ENCODE results near the gene CRISP2. TPM values are rescaled to one million over a fixed set of nuclear protein-coding genes. Genes with fewer than 3 reads are reported as not detected.

CRISP2 gene
- total RNA-seq, 1 donor from 2014 or later = not detected

DNA sequence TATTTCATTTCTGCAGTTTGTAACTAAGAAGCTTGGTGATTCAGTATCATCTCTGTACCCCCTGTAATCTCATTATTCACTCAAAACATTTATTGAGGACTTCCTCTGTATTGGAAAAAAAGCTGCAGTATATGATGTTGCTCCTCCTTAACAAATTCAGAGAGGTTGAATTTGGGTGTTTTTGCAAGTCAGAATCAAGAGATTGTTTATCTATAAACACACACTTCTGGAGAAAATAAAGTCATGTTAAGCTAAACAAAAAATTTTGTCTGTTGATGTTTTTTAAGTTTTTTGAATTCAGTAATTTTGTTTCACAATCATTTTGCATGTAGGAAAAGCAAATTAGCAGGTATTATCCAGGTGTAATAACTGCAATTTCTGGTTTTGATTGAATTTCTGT, 65.3 kb downstream of the CRISP2 start:
- H3K27me3 Mint-ChIP-seq (ENCODE audit: low read depth, unreplicated experiment) = no peaks in the 10 kb centered on the region
- no peak for DNase-seq (ENCODE audit: low read depth)
- no peaks in the 10 kb centered on the region for H3K4me1 Mint-ChIP-seq (ENCODE audit: low read depth, unreplicated experiment)
- H3K27me3 ChIP-seq (ENCODE audit: insufficient read depth, low read length) = no peaks in the 10 kb centered on the region
- H3K4me2 ChIP-seq (ENCODE audit: low read length) = no peak overlapping the region
- no peak overlapping the region for H3K9ac ChIP-seq (ENCODE audit: low read length)
- no peak overlapping the region for H3K4me3 Mint-ChIP-seq (ENCODE audit: unreplicated experiment)
- no peak overlapping the region for H3K27ac ChIP-seq (ENCODE audit: low read depth, low read length)
- H2AFZ ChIP-seq (ENCODE audit: low read depth, low read length) = no peak overlapping the region
- TF ChIP-seq EZH2 (IDR thresholded peaks at IDR 0.05; ENCODE audit: insufficient read depth, low read length) = no peak
- TF ChIP-seq, protein P1, sequence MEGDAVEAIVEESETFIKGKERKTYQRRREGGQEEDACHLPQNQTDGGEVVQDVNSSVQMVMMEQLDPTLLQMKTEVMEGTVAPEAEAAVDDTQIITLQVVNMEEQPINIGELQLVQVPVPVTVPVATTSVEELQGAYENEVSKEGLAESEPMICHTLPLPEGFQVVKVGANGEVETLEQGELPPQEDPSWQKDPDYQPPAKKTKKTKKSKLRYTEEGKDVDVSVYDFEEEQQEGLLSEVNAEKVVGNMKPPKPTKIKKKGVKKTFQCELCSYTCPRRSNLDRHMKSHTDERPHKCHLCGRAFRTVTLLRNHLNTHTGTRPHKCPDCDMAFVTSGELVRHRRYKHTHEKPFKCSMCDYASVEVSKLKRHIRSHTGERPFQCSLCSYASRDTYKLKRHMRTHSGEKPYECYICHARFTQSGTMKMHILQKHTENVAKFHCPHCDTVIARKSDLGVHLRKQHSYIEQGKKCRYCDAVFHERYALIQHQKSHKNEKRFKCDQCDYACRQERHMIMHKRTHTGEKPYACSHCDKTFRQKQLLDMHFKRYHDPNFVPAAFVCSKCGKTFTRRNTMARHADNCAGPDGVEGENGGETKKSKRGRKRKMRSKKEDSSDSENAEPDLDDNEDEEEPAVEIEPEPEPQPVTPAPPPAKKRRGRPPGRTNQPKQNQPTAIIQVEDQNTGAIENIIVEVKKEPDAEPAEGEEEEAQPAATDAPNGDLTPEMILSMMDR (IDR thresholded peaks at IDR 0.05; ENCODE audit: insufficient read depth, low read depth, low read length) = no peak
- H4K20me1 ChIP-seq (ENCODE audit: insufficient read depth, low read length) = no peaks in the 10 kb centered on the region
- no peaks in the 10 kb centered on the region for H3K9me3 ChIP-seq (ENCODE audit: insufficient read depth, low read depth, low read length)
- no peaks in the 10 kb centered on the region for H3K36me3 ChIP-seq (ENCODE audit: insufficient read depth, low read length)
- H3K27ac Mint-ChIP-seq (ENCODE audit: unreplicated experiment) = no peak overlapping the region
- no peak for FAIRE-seq
- no peaks in the 10 kb centered on the region for H3K9me3 Mint-ChIP-seq (ENCODE audit: unreplicated experiment)
- H3K4me3 ChIP-seq (ENCODE audit: insufficient read depth, low read depth, low read length) = no peak overlapping the region
- no peaks in the 10 kb centered on the region for H3K36me3 Mint-ChIP-seq (ENCODE audit: low read depth, unreplicated experiment)
- H3K4me1 ChIP-seq (ENCODE audit: insufficient read depth, low read length) = no peaks in the 10 kb centered on the region
- H3K79me2 ChIP-seq (ENCODE audit: insufficient read depth, low read length) = no peaks in the 10 kb centered on the region

DNA sequence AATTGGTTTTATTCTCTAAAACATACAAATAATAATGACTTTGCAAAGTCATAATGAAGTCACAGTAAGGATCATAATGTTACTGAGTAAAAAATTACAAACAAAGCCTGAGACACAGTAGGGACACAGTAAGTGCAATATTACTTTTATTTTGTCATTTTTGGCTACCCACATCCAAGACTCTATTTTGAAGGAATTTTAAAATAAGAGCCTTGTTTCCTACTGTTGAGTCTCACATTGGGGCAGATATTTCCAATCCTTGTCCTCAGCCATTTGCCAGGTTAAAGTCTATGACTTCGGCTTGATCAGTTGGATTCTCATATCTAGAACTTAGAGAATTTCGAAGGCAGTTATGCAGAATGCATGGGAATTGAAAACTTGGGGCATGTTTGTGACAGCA, 65.9 kb downstream of the CRISP2 start:
- Histone ChIP-seq H4K20me1 (ENCODE audit: insufficient read depth, low read length) (no peaks in the 10 kb centered on the region), H3K36me3 (ENCODE audit: insufficient read depth, low read length) (no peaks in the 10 kb centered on the region), H3K4me2 (ENCODE audit: low read length) (no peak overlapping the region), H3K27me3 (ENCODE audit: insufficient read depth, low read length) (no peaks in the 10 kb centered on the region), H3K9me3 (ENCODE audit: insufficient read depth, low read depth, low read length) (no peaks in the 10 kb centered on the region), H3K9ac (ENCODE audit: low read length) (no peak overlapping the region), H3K4me3 (ENCODE audit: insufficient read depth, low read depth, low read length) (no peak overlapping the region), H3K27ac (ENCODE audit: low read depth, low read length) (no peak overlapping the region), H2AFZ (ENCODE audit: low read depth, low read length) (no peak overlapping the region), H3K4me1 (ENCODE audit: insufficient read depth, low read length) (no peaks in the 10 kb centered on the region), H3K79me2 (ENCODE audit: insufficient read depth, low read length) (no peaks in the 10 kb centered on the region)
- Mint-ChIP-seq H3K4me1 (ENCODE audit: low read depth, unreplicated experiment) (no peaks in the 10 kb centered on the region), H3K9me3 (ENCODE audit: unreplicated experiment) (no peaks in the 10 kb centered on the region), H3K4me3 (ENCODE audit: unreplicated experiment) (no peak overlapping the region), H3K27ac (ENCODE audit: unreplicated experiment) (no peak overlapping the region), H3K27me3 (ENCODE audit: low read depth, unreplicated experiment) (no peaks in the 10 kb centered on the region), H3K36me3 (ENCODE audit: low read depth, unreplicated experiment) (no peaks in the 10 kb centered on the region)
- FAIRE-seq (no peak), DNase-seq (ENCODE audit: low read depth) (no peak)
- TF ChIP-seq, protein P1 (IDR thresholded peaks at IDR 0.05; ENCODE audit: insufficient read depth, low read depth, low read length) = no peak
- no peak for TF ChIP-seq EZH2 (IDR thresholded peaks at IDR 0.05; ENCODE audit: insufficient read depth, low read length)

DNA sequence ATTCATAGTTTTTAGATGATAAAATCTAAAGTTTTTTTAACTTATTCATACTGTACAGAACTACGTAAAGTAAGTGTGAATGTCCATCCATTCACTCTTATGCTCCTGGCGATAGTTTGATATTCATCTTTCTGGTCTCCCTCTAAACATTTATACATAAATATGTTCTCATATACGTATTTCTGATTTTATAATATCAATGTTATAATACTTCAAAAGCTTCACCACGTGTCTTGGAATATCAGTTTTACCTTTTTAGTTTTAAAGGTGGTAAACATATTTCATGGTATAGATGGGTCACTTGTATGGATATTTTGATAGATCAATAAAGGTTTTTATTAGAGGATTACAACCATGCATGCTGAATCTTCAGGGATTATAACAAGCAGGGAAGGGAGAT, 66.4 kb downstream of the CRISP2 start:
- Mint-ChIP-seq H3K4me3 (ENCODE audit: unreplicated experiment) (no peak overlapping the region), H3K27me3 (ENCODE audit: low read depth, unreplicated experiment) (no peaks in the 10 kb centered on the region), H3K9me3 (ENCODE audit: unreplicated experiment) (no peaks in the 10 kb centered on the region), H3K36me3 (ENCODE audit: low read depth, unreplicated experiment) (no peaks in the 10 kb centered on the region), H3K27ac (ENCODE audit: unreplicated experiment) (no peak overlapping the region), H3K4me1 (ENCODE audit: low read depth, unreplicated experiment) (no peaks in the 10 kb centered on the region)
- Histone ChIP-seq H3K27me3 (ENCODE audit: insufficient read depth, low read length) (no peaks in the 10 kb centered on the region), H2AFZ (ENCODE audit: low read depth, low read length) (no peak overlapping the region), H3K79me2 (ENCODE audit: insufficient read depth, low read length) (no peaks in the 10 kb centered on the region), H3K4me2 (ENCODE audit: low read length) (no peak overlapping the region), H3K9me3 (ENCODE audit: insufficient read depth, low read depth, low read length) (no peaks in the 10 kb centered on the region), H4K20me1 (ENCODE audit: insufficient read depth, low read length) (no peaks in the 10 kb centered on the region), H3K4me3 (ENCODE audit: insufficient read depth, low read depth, low read length) (no peak overlapping the region), H3K4me1 (ENCODE audit: insufficient read depth, low read length) (no peaks in the 10 kb centered on the region), H3K9ac (ENCODE audit: low read length) (no peak overlapping the region), H3K27ac (ENCODE audit: low read depth, low read length) (no peak overlapping the region), H3K36me3 (ENCODE audit: insufficient read depth, low read length) (no peaks in the 10 kb centered on the region)
- no peak for DNase-seq (ENCODE audit: low read depth)
- FAIRE-seq = no peak
- TF ChIP-seq, protein P1 (IDR thresholded peaks at IDR 0.05; ENCODE audit: insufficient read depth, low read depth, low read length) = no peak
- no peak for TF ChIP-seq EZH2 (IDR thresholded peaks at IDR 0.05; ENCODE audit: insufficient read depth, low read length)

All from astrocyte (in vitro differentiated cells and primary cell).